Keratinocyte (primary cell): ENCODE results near the gene HNRNPM. TPM values are rescaled to one million over a fixed set of nuclear protein-coding genes. Genes with fewer than 3 reads are reported as not detected.

Source experiments
- DNase-seq: peaks from one replicate; pipeline ENCODE4 v3.0.0-alpha.2; 2011; ENCODE audit warnings: low read depth, missing footprints, low spot score
- FAIRE-seq: peaks from 2 replicates; lab custom pipeline; 2011; peaks lifted over from hg19 to GRCh38; lab: Jason Lieb, UNC
- H2AFZ ChIP-seq: 2 replicates; pipeline ENCODE4 v1.6.0; 2012; ENCODE audit warnings: low read length, control low read depth, inconsistent platforms; ENCODE audit not compliant: control insufficient read depth
- H3K27ac ChIP-seq: 2 replicates; pipeline ENCODE4 v1.5.1; 2011; ENCODE audit warnings: low read length; ENCODE audit not compliant: control insufficient read depth, insufficient read depth
- H3K27me3 ChIP-seq: 3 replicates; pipeline ENCODE4 v1.6.0; 2011; ENCODE audit warnings: low read length; ENCODE audit not compliant: control insufficient read depth, insufficient read depth; ENCODE audit errors: extremely low read depth
- H3K36me3 ChIP-seq, 2 experiments: 2 replicates in 1 of 2; 3 replicates in 1 of 2; pipeline ENCODE4 v1.5.1; 2011; ENCODE audit warnings: low read length in 2 of 2, mild to moderate bottlenecking in 1 of 2; ENCODE audit not compliant: control insufficient read depth in 2 of 2, insufficient read depth in 2 of 2; ENCODE audit errors: extremely low read depth in 1 of 2
- H3K4me1 ChIP-seq: 3 replicates; pipeline ENCODE4 v1.5.1; 2011; ENCODE audit warnings: low read length; ENCODE audit not compliant: control insufficient read depth, insufficient read depth; ENCODE audit errors: extremely low read depth
- H3K4me2 ChIP-seq: 3 replicates; pipeline ENCODE4 v1.6.0; 2011; ENCODE audit warnings: low read depth, low read length; ENCODE audit not compliant: control insufficient read depth, insufficient read depth; ENCODE audit errors: extremely low read depth
- H3K4me3 ChIP-seq, 3 experiments: fragments of 200-600 bp in 1 of 3; sonication (generic) in 1 of 3; 2 replicates in 2 of 3; 3 replicates in 1 of 3; pipeline ENCODE4 v1.5.1; 2011 to 2016; ENCODE audit warnings: low read length in 3 of 3, mild to moderate bottlenecking in 3 of 3, control low read depth in 2 of 3, inconsistent platforms in 1 of 3, low read depth in 1 of 3, mixed read lengths in 1 of 3, mixed run types in 1 of 3, moderate library complexity in 1 of 3; ENCODE audit not compliant: control insufficient read depth in 2 of 3, insufficient read depth in 2 of 3; ENCODE audit errors: extremely low read depth in 1 of 3
- H3K79me2 ChIP-seq: 2 replicates; pipeline ENCODE4 v1.6.0; 2012; ENCODE audit warnings: low read length; ENCODE audit not compliant: control insufficient read depth, insufficient read depth
- H3K9ac ChIP-seq: 3 replicates; pipeline ENCODE4 v1.6.0; 2011; ENCODE audit warnings: low read length; ENCODE audit not compliant: control insufficient read depth, insufficient read depth; ENCODE audit errors: extremely low read depth
- H3K9me1 ChIP-seq: 3 replicates; pipeline ENCODE4 v1.6.0; 2011; ENCODE audit warnings: low read length; ENCODE audit not compliant: control insufficient read depth, insufficient read depth; ENCODE audit errors: extremely low read depth
- H3K9me3 ChIP-seq: 2 replicates; pipeline ENCODE4 v1.5.1; 2012; ENCODE audit warnings: low read depth, low read length; ENCODE audit not compliant: control insufficient read depth
- H4K20me1 ChIP-seq: 3 replicates; pipeline ENCODE4 v1.6.0; 2011; ENCODE audit warnings: low read length; ENCODE audit not compliant: control insufficient read depth, insufficient read depth; ENCODE audit errors: extremely low read depth
- CTCF ChIP-seq, 3 experiments: IDR thresholded peaks in 1 of 3; conservative IDR thresholded peaks in 1 of 3; optimal IDR thresholded peaks in 1 of 3; 2 replicates in 2 of 3; 3 replicates in 1 of 3; pipeline versions ENCODE3 to v1.5.1; 2011; ENCODE audit warnings: low read length in 3 of 3, mild to moderate bottlenecking in 3 of 3, moderate library complexity in 2 of 3, control low read depth in 1 of 3, inconsistent platforms in 1 of 3; ENCODE audit not compliant: insufficient read depth in 2 of 3; ENCODE audit errors: extremely low read depth in 1 of 3
- EZH2 ChIP-seq: IDR thresholded peaks from one replicate; pipeline ENCODE4 v1.6.1; 2012; ENCODE audit warnings: inconsistent platforms, mild to moderate bottlenecking, low read length, moderate library complexity
- dilution Hi-C: fragments of 300-500 bp; cut with MboI; formaldehyde crosslinking; loops from one replicate; pipeline ENCODE4 v1.7.0; 2020; ENCODE audit warnings: low sequenced_read_pairs; ENCODE audit not compliant: extremely low pct_ligation_motif_present
- polyA plus RNA-seq, 5 experiments: library from polyadenylated mRNA; depleted of rRNA in 3 of 5; stranded (reverse) in 3 of 5; stranded (forward) in 1 of 5; unstranded in 1 of 5; fragments of >200 nt; gene quantifications; 1 replicate in 1 of 5; 2 replicates in 3 of 5; 3 replicates in 1 of 5; pipeline versions ENCODE4 v1.2.1 to v1.2.3, GENCODE V29; 2011 to 2012; ENCODE audit warnings: missing spikeins in 2 of 5, low read depth in 1 of 5, low replicate concordance in 1 of 5

HNRNPM gene
- polyA plus RNA-seq, 1 donor (not counting 4 experiments of a cell fraction or from before 2014, with no cell fraction given) = 126 TPM

GRCh38 chr19:8430650-8431049 is 14.1 kb upstream of the HNRNPM start:
- no peak for DNase-seq
- H3K4me2 ChIP-seq = no peak overlapping the region
- no peak overlapping the region for H3K9ac ChIP-seq
- no peaks in the 10 kb centered on the region for H4K20me1 ChIP-seq
- TF ChIP-seq EZH2 = no peak
- TF ChIP-seq CTCF (optimal IDR thresholded peaks at IDR 0.05 in 1 of 3, IDR thresholded peaks at IDR 0.05 in 1 of 3, conservative IDR thresholded peaks at IDR 0.05 in 1 of 3; ENCODE audit: extremely low read depth in 1 of 3, insufficient read depth in 2 of 3, low read length in 3 of 3) = no peak
- no peak overlapping the region for H3K4me3 ChIP-seq
- no peaks in the 10 kb centered on the region for H3K27me3 ChIP-seq
- no peak overlapping the region for H3K27ac ChIP-seq
- H2AFZ ChIP-seq = no peak overlapping the region
- dilution Hi-C loops = no loop called here
- H3K9me3 ChIP-seq = no peaks in the 10 kb centered on the region
- no peaks in the 10 kb centered on the region for H3K79me2 ChIP-seq
- H3K4me1 ChIP-seq = no peaks in the 10 kb centered on the region
- peaks cover 0 to 2% of the 10 kb centered on the region in 2 experiments for H3K36me3 ChIP-seq
- no peaks in the 10 kb centered on the region for H3K9me1 ChIP-seq
- FAIRE-seq = no peak

- Histone ChIP-seq H3K27ac (no peak overlapping the region), H3K79me2 (no peaks in the 10 kb centered on the region), H4K20me1 (no peaks in the 10 kb centered on the region), H2AFZ (no peak overlapping the region), H3K27me3 (no peaks in the 10 kb centered on the region), H3K9me3 (no peaks in the 10 kb centered on the region), H3K9ac (no peak overlapping the region), H3K4me3 (no peak overlapping the region), H3K4me1 (no peaks in the 10 kb centered on the region), H3K9me1 (no peaks in the 10 kb centered on the region), H3K36me3 (peaks cover 0 to 1% of the 10 kb centered on the region in 2 experiments), H3K4me2 (no peak overlapping the region)
- no peak for TF ChIP-seq CTCF (optimal IDR thresholded peaks at IDR 0.05 in 1 of 3, IDR thresholded peaks at IDR 0.05 in 1 of 3, conservative IDR thresholded peaks at IDR 0.05 in 1 of 3; ENCODE audit: extremely low read depth in 1 of 3, insufficient read depth in 2 of 3, low read length in 3 of 3)
- no peak for TF ChIP-seq EZH2
- dilution Hi-C loops = no loop called here
- FAIRE-seq (no peak), DNase-seq (no peak)
These were observed 6.5 kb upstream of the HNRNPM start for GRCh38 chr19:8438236-8438635.
